GM21515 (cell line): ENCODE results near the gene MAGEA3.
"Not testable (repeated sequence)": the region's sequence is repeated elsewhere in the genome, so short reads cannot be mapped to it uniquely, and the experiment has no call there.

Source experiments
- ATAC-seq: cut with Tn5 transposase; IDR thresholded peaks from one replicate; pipeline ENCODE4 v1.9.1; 2021; ENCODE audit not compliant: unreplicated experiment

The MAGEA3 gene

GRCh38 chrX:152735860-152736511, 37.4 kb downstream of the MAGEA3 start:
- ATAC-seq = no peak

GRCh38 chrX:152736528-152736927, 37.9 kb downstream of the MAGEA3 start:
- not testable (repeated sequence) for ATAC-seq

GRCh38 chrX:152738560-152738959, 40.0 kb downstream of the MAGEA3 start:
- no peak for ATAC-seq
